ENCODE results near the gene PDZD8. TPM values are rescaled to one million over a fixed set of nuclear protein-coding genes. Genes with fewer than 3 reads are reported as not detected.

PDZD8 gene
- total RNA-seq, 1 experiment from 2014 or later = 42.8 TPM

- no peak for DNase-seq (ENCODE audit: extremely low read depth, low read depth)
Measured at GRCh38 chr10:117391436-117392205, 16.4 kb upstream of the PDZD8 start.

- DNase-seq (ENCODE audit: extremely low read depth, low read depth) = no peak
Measured at GRCh38 chr10:117390420-117390819, 15.2 kb upstream of the PDZD8 start.

GRCh38 chr10:117386805-117387204, 11.6 kb upstream of the PDZD8 start:
- no peak for DNase-seq (ENCODE audit: extremely low read depth, low read depth)

- DNase-seq (ENCODE audit: extremely low read depth, low read depth) = no peak
Measured at GRCh38 chr10:117382861-117383260, 7.6 kb upstream of the PDZD8 start.

- DNase-seq (ENCODE audit: extremely low read depth, low read depth) = no peak
Measured at GRCh38 chr10:117374506-117375359, 507 bp downstream of the PDZD8 start.

- peak; percentile 38 for DNase-seq (ENCODE audit: extremely low read depth, low read depth)
Measured at GRCh38 chr10:117373823-117374505, 1.3 kb downstream of the PDZD8 start.

GRCh38 chr10:117370205-117370604, 5.0 kb downstream of the PDZD8 start:
- DNase-seq (ENCODE audit: extremely low read depth, low read depth) = no peak

- DNase-seq (ENCODE audit: extremely low read depth, low read depth) = no peak
Measured at GRCh38 chr10:117367718-117368117, 7.5 kb downstream of the PDZD8 start.

- no peak for DNase-seq (ENCODE audit: extremely low read depth, low read depth)
Measured at GRCh38 chr10:117366741-117367140, 8.5 kb downstream of the PDZD8 start.

GRCh38 chr10:117365612-117366011, 9.6 kb downstream of the PDZD8 start:
- DNase-seq (ENCODE audit: extremely low read depth, low read depth) = no peak

- no peak for DNase-seq (ENCODE audit: extremely low read depth, low read depth)
Measured at GRCh38 chr10:117364110-117364960, 10.9 kb downstream of the PDZD8 start.

GRCh38 chr10:117363028-117363427, 12.2 kb downstream of the PDZD8 start:
- no peak for DNase-seq (ENCODE audit: extremely low read depth, low read depth)

- no peak for DNase-seq (ENCODE audit: extremely low read depth, low read depth)
Measured at GRCh38 chr10:117362313-117362712, 12.9 kb downstream of the PDZD8 start.

GRCh38 chr10:117360994-117361667, 14.1 kb downstream of the PDZD8 start:
- DNase-seq (ENCODE audit: extremely low read depth, low read depth) = no peak

- DNase-seq (ENCODE audit: extremely low read depth, low read depth) = no peak
Measured at GRCh38 chr10:117360016-117360415, 15.2 kb downstream of the PDZD8 start.

GRCh38 chr10:117355072-117355471, 20.2 kb downstream of the PDZD8 start:
- no peak for DNase-seq (ENCODE audit: extremely low read depth, low read depth)

GRCh38 chr10:117353684-117354083, 21.6 kb downstream of the PDZD8 start:
- DNase-seq (ENCODE audit: extremely low read depth, low read depth) = no peak

- DNase-seq (ENCODE audit: extremely low read depth, low read depth) = no peak
Measured at GRCh38 chr10:117352724-117353123, 22.5 kb downstream of the PDZD8 start.

- DNase-seq (ENCODE audit: extremely low read depth, low read depth) = no peak
Measured at GRCh38 chr10:117351996-117352395, 23.2 kb downstream of the PDZD8 start.

- no peak for DNase-seq (ENCODE audit: extremely low read depth, low read depth)
Measured at GRCh38 chr10:117351558-117351957, 23.7 kb downstream of the PDZD8 start.

Data from NCI-H460 (cell line).